ENCODE measurements around the gene PSMB5. TPM values are rescaled to one million over a fixed set of nuclear protein-coding genes. Genes with fewer than 3 reads are reported as not detected.
A peak's percentile ranks its signal among the peaks of the same experiment; 100 is the strongest.

Gene PSMB5
- 100 to 1,000 TPM; 111 to 141 (median 122) TPM for total RNA-seq
- polyA plus RNA-seq, result 100 to 1,000 TPM in 1 of 2 donors, 10 to 100 TPM in 1; 35.6 to 206 TPM
- long read RNA-seq, donor 1, transcript PSMB5-202 (3 exons, 1,294 nt), result major isoform, 112 of 125 reads
- long read RNA-seq, donor 1, partial matches to known transcripts, result 2 of 125 reads
- long read RNA-seq, donor 1, other reads (novel, unspliced or antisense), result 5 of 125 reads
- long read RNA-seq, donor 2, transcript PSMB5-202 (3 exons, 1,294 nt), result major isoform, 140 of 160 reads
- long read RNA-seq, donor 2, partial matches to known transcripts, result 3 of 160 reads
- long read RNA-seq, donor 2, other reads (novel, unspliced or antisense), result 15 of 160 reads
- long read RNA-seq, donor 3, transcript PSMB5-202 (3 exons, 1,294 nt), result major isoform, 85 of 93 reads
- long read RNA-seq, donor 3, partial matches to known transcripts, result 1 of 93 reads
- long read RNA-seq, donor 3, other reads (novel, unspliced or antisense), result 2 of 93 reads

DNA sequence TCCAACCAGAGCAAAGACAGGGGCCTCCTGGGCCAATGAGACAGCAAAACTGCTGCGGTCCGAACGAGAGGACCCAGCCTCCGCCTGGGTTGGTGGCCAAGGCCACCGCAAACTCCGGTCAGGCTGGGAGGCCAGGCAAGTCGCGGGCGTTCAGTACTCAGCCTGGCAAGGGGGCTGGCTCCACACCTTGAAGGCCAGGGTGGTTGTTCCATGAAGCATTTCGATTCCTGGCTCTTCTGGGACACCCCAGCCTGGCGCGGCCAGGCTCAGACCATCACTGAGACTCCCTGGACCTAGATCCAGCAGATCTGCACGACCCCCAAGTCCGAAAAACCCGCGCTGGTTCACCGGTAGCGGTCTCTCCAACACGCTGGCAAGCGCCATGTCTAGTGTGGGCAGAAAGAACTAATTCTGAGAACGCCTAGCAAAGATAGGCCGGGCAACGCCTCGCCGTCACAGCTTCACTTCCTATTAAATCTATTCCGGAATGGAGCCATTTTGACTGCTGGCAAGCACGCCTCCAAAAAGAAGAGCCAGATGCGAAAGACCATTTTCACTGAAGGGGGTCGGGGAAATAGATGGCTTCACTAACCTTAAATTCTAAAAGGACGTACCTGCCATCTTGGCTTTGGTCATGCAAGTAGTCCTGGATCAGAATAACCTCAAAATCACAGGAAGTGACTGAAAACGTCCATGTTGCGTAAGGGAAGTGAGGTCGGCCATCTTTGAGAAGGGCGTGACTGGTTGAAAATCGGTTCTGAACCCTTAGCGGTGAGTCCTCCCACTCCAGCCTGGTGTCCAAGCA lies at the start of gene PSMB5:
TSS of gene PSMB5 (minus strand) at position 403 of the 805 bp plus-strand sequence. CDS start at position 384, 19 bp downstream.
- WGBS, 2 donors, result 0% methylated on average over 36 of the region's 36 CpGs
- no peaks in the 10 kb centered on the region for H3K9me3 ChIP-seq
- peaks cover 0 to 24% (median 16%) of the 10 kb centered on the region in 9 donors for H3K4me1 ChIP-seq
- TF ChIP-seq, protein P1, sequence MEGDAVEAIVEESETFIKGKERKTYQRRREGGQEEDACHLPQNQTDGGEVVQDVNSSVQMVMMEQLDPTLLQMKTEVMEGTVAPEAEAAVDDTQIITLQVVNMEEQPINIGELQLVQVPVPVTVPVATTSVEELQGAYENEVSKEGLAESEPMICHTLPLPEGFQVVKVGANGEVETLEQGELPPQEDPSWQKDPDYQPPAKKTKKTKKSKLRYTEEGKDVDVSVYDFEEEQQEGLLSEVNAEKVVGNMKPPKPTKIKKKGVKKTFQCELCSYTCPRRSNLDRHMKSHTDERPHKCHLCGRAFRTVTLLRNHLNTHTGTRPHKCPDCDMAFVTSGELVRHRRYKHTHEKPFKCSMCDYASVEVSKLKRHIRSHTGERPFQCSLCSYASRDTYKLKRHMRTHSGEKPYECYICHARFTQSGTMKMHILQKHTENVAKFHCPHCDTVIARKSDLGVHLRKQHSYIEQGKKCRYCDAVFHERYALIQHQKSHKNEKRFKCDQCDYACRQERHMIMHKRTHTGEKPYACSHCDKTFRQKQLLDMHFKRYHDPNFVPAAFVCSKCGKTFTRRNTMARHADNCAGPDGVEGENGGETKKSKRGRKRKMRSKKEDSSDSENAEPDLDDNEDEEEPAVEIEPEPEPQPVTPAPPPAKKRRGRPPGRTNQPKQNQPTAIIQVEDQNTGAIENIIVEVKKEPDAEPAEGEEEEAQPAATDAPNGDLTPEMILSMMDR (IDR thresholded peaks at IDR 0.05), result peak in 1 of 9 donors; percentile 17
- H3K4me3 ChIP-seq, result peak within 1 kb of the TSS; percentile 63 to 97 (median 82)
- ATAC-seq (peak; percentile 96 to 99 (median 98)), DNase-seq (peak; percentile 81 to 94)
- intact Hi-C loops (cut with DNase I), result loop anchor here in 4 of 10 donors (2.0 kb wide), 1 partner anchor 28 kb away; no protein-coding TSS in a partner anchor
- H3K27me3 ChIP-seq, result no peaks in the 10 kb centered on the region
- peaks cover 0 to 38% (median 22%) of the 10 kb centered on the region in 9 donors for H3K36me3 ChIP-seq
- peak within 1 kb of the TSS; percentile 87 to 98 (median 94) for H3K27ac ChIP-seq

DNA sequence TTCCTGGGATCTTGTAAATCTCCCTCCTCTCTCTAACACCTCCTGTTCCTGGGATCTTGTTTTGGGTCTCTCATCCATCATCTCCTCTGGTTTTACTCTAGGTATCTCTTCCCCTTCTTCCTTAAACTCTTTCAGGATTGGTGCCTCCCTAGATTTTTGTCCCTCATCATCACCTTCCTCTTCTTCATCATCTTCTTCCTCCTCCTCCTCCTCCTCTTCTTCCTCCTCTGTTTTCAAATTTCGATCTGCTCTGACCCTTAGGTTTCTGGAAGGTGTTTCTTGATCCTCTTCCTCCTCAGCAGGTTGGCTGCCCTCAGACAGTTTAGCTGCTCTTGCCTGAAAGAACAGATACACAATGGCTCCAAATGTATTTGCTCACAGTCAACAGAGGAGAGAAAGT lies 45.8 kb upstream of the PSMB5 start:
- H3K36me3 ChIP-seq, result peaks cover 0 to 100% (median 88%) of the 10 kb centered on the region in 9 donors
- intact Hi-C loops (cut with DNase I), result no loop called here
- peak overlapping the region in 1 of 10 donors; percentile 82 for H3K27ac ChIP-seq
- ATAC-seq (no peak), DNase-seq (no peak)
- WGBS, 2 donors, result 83 to 100% methylated on average over 1 of the region's 1 CpG
- no peak overlapping the region for H3K4me3 ChIP-seq
- TF ChIP-seq, protein P1 (IDR thresholded peaks at IDR 0.05), result no peak
- H3K27me3 ChIP-seq, result no peaks in the 10 kb centered on the region
- H3K4me1 ChIP-seq, result peaks cover 0 to 48% (median 14%) of the 10 kb centered on the region in 9 donors
- H3K9me3 ChIP-seq, result no peaks in the 10 kb centered on the region

DNA sequence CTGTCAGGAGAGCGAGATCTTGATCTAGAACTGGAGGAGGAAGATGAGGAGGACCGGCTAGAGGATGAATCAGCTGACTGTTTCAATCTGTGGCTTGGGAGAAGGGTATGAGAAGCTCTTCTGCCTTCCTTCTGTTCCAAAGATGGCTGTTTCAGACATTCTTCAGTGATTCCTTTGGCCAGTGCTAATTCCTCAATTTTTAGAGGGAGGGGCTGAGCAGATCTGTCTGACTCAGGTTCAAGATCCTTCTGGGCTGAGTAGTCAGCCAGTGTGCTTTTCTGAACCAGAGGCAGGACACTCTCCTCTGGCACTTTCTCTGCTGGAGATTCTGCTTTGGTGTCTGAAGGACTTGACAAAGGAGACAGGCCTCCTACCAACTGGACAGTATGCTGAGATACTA lies 45.0 kb upstream of the PSMB5 start:
- DNase-seq, result no peak
- Histone ChIP-seq H3K4me3 (no peak overlapping the region), H3K27me3 (no peaks in the 10 kb centered on the region), H3K4me1 (peaks cover 0 to 42% (median 14%) of the 10 kb centered on the region in 9 donors), H3K9me3 (no peaks in the 10 kb centered on the region), H3K27ac (peak overlapping the region in 1 of 10 donors; percentile 82), H3K36me3 (peaks cover 0 to 100% (median 89%) of the 10 kb centered on the region in 9 donors)
- TF ChIP-seq, protein P1 (IDR thresholded peaks at IDR 0.05), result no peak
- intact Hi-C loops (cut with DNase I), result no loop called here
- no peak for ATAC-seq
- 82 to 89% methylated on average over 2 of the region's 2 CpGs for WGBS, 2 donors

DNA sequence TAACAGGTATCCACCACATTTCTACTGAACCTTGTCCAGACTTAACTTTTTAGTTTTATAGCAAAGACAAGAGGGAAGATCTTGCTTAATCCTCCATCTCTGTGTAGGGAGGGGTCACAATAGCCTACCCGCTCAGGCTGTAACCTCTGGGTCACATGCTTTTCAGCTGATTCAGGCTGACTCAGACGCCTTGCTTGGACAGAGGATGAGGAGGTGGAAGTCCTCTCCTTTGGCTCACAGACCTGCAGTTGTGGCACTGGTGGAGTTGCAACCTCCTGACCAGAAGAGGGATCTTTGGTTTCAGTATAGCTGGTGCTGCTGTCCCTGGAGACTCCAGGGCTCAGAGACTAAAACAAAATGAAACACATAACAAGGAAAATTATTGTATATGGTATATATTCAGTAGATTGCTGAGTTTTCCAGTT lies 44.0 kb upstream of the PSMB5 start:
- Histone ChIP-seq H3K9me3 (no peaks in the 10 kb centered on the region), H3K36me3 (peaks cover 0 to 100% (median 87%) of the 10 kb centered on the region in 9 donors), H3K4me1 (peaks cover 0 to 42% (median 14%) of the 10 kb centered on the region in 9 donors), H3K4me3 (no peak overlapping the region), H3K27ac (peak overlapping the region in 3 of 10 donors; percentile 42 to 82 (median 59)), H3K27me3 (no peaks in the 10 kb centered on the region)
- 32 to 33% methylated on average over 2 of the region's 2 CpGs for WGBS, 2 donors
- no peak for DNase-seq
- peak in 7 of 8 donors; percentile 65 to 96 (median 77) for ATAC-seq
- TF ChIP-seq, protein P1 (IDR thresholded peaks at IDR 0.05), result peak in 1 of 9 donors; percentile 12
- intact Hi-C loops (cut with DNase I), result no loop called here

Measured in heart right ventricle (tissue), 16 donors.